Measurements from ENCODE around the gene CAST.

Gene CAST

GRCh38 chr5:96690861-96691260 lies 28.7 kb downstream of the CAST start:
- no peak overlapping the region for H3K4me2 ChIP-seq
- H3K27ac ChIP-seq = no peak overlapping the region
- H3K9ac ChIP-seq = no peak overlapping the region
- no peak for TF ChIP-seq Cebpa-rat (IDR thresholded peaks at IDR 0.05)
- peaks cover 0 to 90% (median 5%) of the 10 kb centered on the region in 11 experiments; a peak in 8 of 22 replicates for H4K20me1 ChIP-seq
- peaks cover 0 to 10% (median 0%) of the 10 kb centered on the region in 11 experiments; a peak in 4 of 22 replicates for H3K27me3 ChIP-seq
- H3K4me3 ChIP-seq = no peak overlapping the region
- H3K36me3 ChIP-seq = peaks cover 0 to 44% (median 4%) of the 10 kb centered on the region in 11 experiments; a peak in 12 of 22 replicates
- no peaks in the 10 kb centered on the region; a peak in 1 of 20 replicates for H3K4me1 ChIP-seq
- H3K9me3 ChIP-seq (replicated peaks in 1 of 11) = no peaks in the 10 kb centered on the region

GRCh38 chr5:96691503-96692303 lies 29.5 kb downstream of the CAST start:
- no peak overlapping the region for H3K4me2 ChIP-seq
- peaks cover 0 to 83% (median 5%) of the 10 kb centered on the region in 11 experiments; a peak in 8 of 22 replicates for H4K20me1 ChIP-seq
- H3K27ac ChIP-seq = no peak overlapping the region
- H3K27me3 ChIP-seq = peaks cover 0 to 4% (median 0%) of the 10 kb centered on the region in 11 experiments; a peak in 1 of 22 replicates
- no peak for TF ChIP-seq Cebpa-rat (IDR thresholded peaks at IDR 0.05)
- no peak overlapping the region for H3K9ac ChIP-seq
- H3K9me3 ChIP-seq (replicated peaks in 1 of 11) = no peaks in the 10 kb centered on the region
- H3K4me1 ChIP-seq = no peaks in the 10 kb centered on the region; a peak in 1 of 20 replicates
- peaks cover 0 to 47% (median 12%) of the 10 kb centered on the region in 11 experiments; a peak in 15 of 22 replicates for H3K36me3 ChIP-seq
- no peak overlapping the region for H3K4me3 ChIP-seq

- Histone ChIP-seq H4K20me1 (peaks cover 0 to 83% (median 5%) of the 10 kb centered on the region in 11 experiments; a peak in 8 of 22 replicates), H3K27me3 (no peaks in the 10 kb centered on the region), H3K4me1 (no peaks in the 10 kb centered on the region; a peak in 1 of 20 replicates), H3K36me3 (peaks cover under 1 to 54% (median 19%) of the 10 kb centered on the region in 11 experiments; a peak in 16 of 22 replicates), H3K27ac (no peak overlapping the region), H3K9ac (no peak overlapping the region), H3K9me3 (replicated peaks in 1 of 11) (no peaks in the 10 kb centered on the region), H3K4me2 (no peak overlapping the region), H3K4me3 (no peak overlapping the region)
- no peak for TF ChIP-seq Cebpa-rat (IDR thresholded peaks at IDR 0.05)
Measured at GRCh38 chr5:96692441-96692840, 30.3 kb downstream of the CAST start.

GRCh38 chr5:96699186-96699820 lies 37.1 kb downstream of the CAST start:
- Histone ChIP-seq H3K4me3 (no peak overlapping the region), H3K27me3 (peaks cover 20 to 38% (median 35%) of the 10 kb centered on the region in 11 experiments), H3K4me2 (no peak overlapping the region), H4K20me1 (peaks cover 19 to 81% (median 34%) of the 10 kb centered on the region in 11 experiments; a peak in 20 of 22 replicates), H3K4me1 (peaks cover 7 to 35% (median 10%) of the 10 kb centered on the region in 10 experiments; a peak in 16 of 20 replicates), H3K9me3 (replicated peaks in 1 of 11) (no peaks in the 10 kb centered on the region), H3K36me3 (peaks cover 10 to 59% (median 32%) of the 10 kb centered on the region in 11 experiments; a peak in 19 of 22 replicates), H3K27ac (no peak overlapping the region), H3K9ac (no peak overlapping the region)
- TF ChIP-seq Cebpa-rat (IDR thresholded peaks at IDR 0.05) = no peak

GRCh38 chr5:96702503-96703383 lies 40.6 kb downstream of the CAST start:
- Histone ChIP-seq H3K4me2 (peak overlapping the region; percentile 60 to 89 (median 75)), H3K9ac (peak overlapping the region in 6 of 11 experiments; percentile 34 to 67 (median 48); a peak in 10 of 22 replicates), H3K27ac (peak overlapping the region in 1 of 11 experiments; percentile 28; a peak in 1 of 22 replicates), H3K27me3 (peaks cover 20 to 39% (median 35%) of the 10 kb centered on the region in 11 experiments), H3K4me1 (peaks cover 7 to 35% (median 10%) of the 10 kb centered on the region in 10 experiments; a peak in 16 of 20 replicates), H3K36me3 (peaks cover 0 to 34% (median 16%) of the 10 kb centered on the region in 11 experiments; a peak in 11 of 22 replicates), H4K20me1 (peaks cover 19 to 99% (median 42%) of the 10 kb centered on the region in 11 experiments; a peak in 21 of 22 replicates), H3K9me3 (replicated peaks in 1 of 11) (no peaks in the 10 kb centered on the region), H3K4me3 (peak overlapping the region; percentile 39 to 64 (median 54))
- TF ChIP-seq Cebpa-rat (IDR thresholded peaks at IDR 0.05) = no peak

GRCh38 chr5:96703384-96703920 lies 41.3 kb downstream of the CAST start:
- peaks cover 7 to 35% (median 10%) of the 10 kb centered on the region in 10 experiments; a peak in 16 of 20 replicates for H3K4me1 ChIP-seq
- H3K27ac ChIP-seq = no peak overlapping the region
- H3K4me3 ChIP-seq = peak overlapping the region in 4 of 10 experiments; percentile 48 to 61 (median 54); a peak in 8 of 20 replicates

GRCh38 chr5:96703995-96704394 lies 41.8 kb downstream of the CAST start:
- Histone ChIP-seq H3K9me3 (replicated peaks in 1 of 11) (no peaks in the 10 kb centered on the region), H3K9ac (no peak overlapping the region), H3K4me1 (peaks cover 7 to 35% (median 10%) of the 10 kb centered on the region in 10 experiments; a peak in 16 of 20 replicates), H4K20me1 (peaks cover 19 to 100% (median 42%) of the 10 kb centered on the region in 11 experiments; a peak in 21 of 22 replicates), H3K27ac (no peak overlapping the region), H3K36me3 (peaks cover 0 to 31% (median 16%) of the 10 kb centered on the region in 11 experiments; a peak in 10 of 22 replicates), H3K4me3 (no peak overlapping the region), H3K4me2 (peak overlapping the region in 2 of 11 experiments; percentile 78 to 89; a peak in 4 of 22 replicates), H3K27me3 (peaks cover 20 to 39% (median 35%) of the 10 kb centered on the region in 11 experiments)
- no peak for TF ChIP-seq Cebpa-rat (IDR thresholded peaks at IDR 0.05)

More at GRCh38 chr5:96703384-96703920, 41.3 kb downstream of the CAST start:
- no peak overlapping the region for H3K9ac ChIP-seq
- H3K27me3 ChIP-seq = peaks cover 20 to 39% (median 35%) of the 10 kb centered on the region in 11 experiments
- peaks cover 19 to 99% (median 42%) of the 10 kb centered on the region in 11 experiments; a peak in 21 of 22 replicates for H4K20me1 ChIP-seq
- peaks cover 0 to 28% (median 16%) of the 10 kb centered on the region in 11 experiments; a peak in 10 of 22 replicates for H3K36me3 ChIP-seq
- TF ChIP-seq Cebpa-rat (IDR thresholded peaks at IDR 0.05) = no peak
- H3K9me3 ChIP-seq (replicated peaks in 1 of 11) = no peaks in the 10 kb centered on the region
- peak overlapping the region in 7 of 11 experiments; percentile 67 to 89 (median 78); a peak in 12 of 22 replicates for H3K4me2 ChIP-seq

Data from BLaER1 treated with 17β-estradiol and CSF1 and Interleukin-3, amounts not matched to agents 10 nM and 100 nM (cell line).